OCI-LY1 (cell line): ENCODE results near the gene DDI1.

Experiments
- H2AFZ ChIP-seq: fragments of 200-600 bp; sonication (generic), shearing (Covaris generic); 2 replicates; pipeline ENCODE4 v1.6.0; 2014; ENCODE audit warnings: antibody characterized with exemption, mild to moderate bottlenecking, low read length
- H3F3A ChIP-seq: fragments of 200-600 bp; sonication (generic), shearing (Covaris generic); 2 replicates; pipeline ENCODE4 v1.6.0; 2014; ENCODE audit warnings: mild to moderate bottlenecking, antibody characterized with exemption, low read length, moderate library complexity; ENCODE audit not compliant: insufficient read depth
- H3K27ac ChIP-seq: fragments of 200-600 bp; sonication (generic); 2 replicates; pipeline ENCODE4 v1.5.1; 2014; ENCODE audit warnings: low read length, mixed run types, mild to moderate bottlenecking, low read depth; ENCODE audit not compliant: poor library complexity, severe bottlenecking
- H3K27me3 ChIP-seq: fragments of 200-600 bp; sonication (generic); 2 replicates; pipeline ENCODE4 v1.6.0; 2014; ENCODE audit warnings: antibody characterized with exemption, mild to moderate bottlenecking, low read length, moderate library complexity; ENCODE audit not compliant: insufficient read depth
- H3K36me3 ChIP-seq: fragments of 200-600 bp; sonication (generic); 2 replicates; pipeline ENCODE4 v1.6.1; 2014; ENCODE audit warnings: mild to moderate bottlenecking, antibody characterized with exemption, low read length, moderate library complexity, mixed read lengths; ENCODE audit not compliant: insufficient read depth
- H3K4me1 ChIP-seq: fragments of 200-600 bp; sonication (generic); 2 replicates; pipeline ENCODE4 v1.5.1; 2014; ENCODE audit warnings: mild to moderate bottlenecking, low read length, moderate library complexity; ENCODE audit not compliant: insufficient read depth, severe bottlenecking
- H3K4me2 ChIP-seq: fragments of 200-600 bp; sonication (generic), shearing (Covaris generic); 2 replicates; pipeline ENCODE4 v1.6.1; 2014; ENCODE audit warnings: low read length
- H3K4me3 ChIP-seq: fragments of 200-600 bp; sonication (generic); 2 replicates; pipeline ENCODE4 v1.5.1; 2014; ENCODE audit warnings: low read length, low read depth, mild to moderate bottlenecking, mixed read lengths; ENCODE audit not compliant: poor library complexity, severe bottlenecking
- H3K79me2 ChIP-seq: fragments of 200-600 bp; shearing (Covaris generic); 2 replicates; pipeline ENCODE4 v1.6.1; 2016; ENCODE audit warnings: mixed run types, low read length, mixed read lengths; ENCODE audit not compliant: insufficient read depth
- H3K9ac ChIP-seq: fragments of 200-600 bp; sonication (generic), shearing (Covaris generic); 2 replicates; pipeline ENCODE4 v1.6.1; 2014; ENCODE audit warnings: mild to moderate bottlenecking, low read length, mixed read lengths
- H3K9me2 ChIP-seq: fragments of 200-600 bp; sonication (generic), shearing (Covaris generic); 2 replicates; pipeline ENCODE4 v1.6.1; 2014; ENCODE audit warnings: low read depth, mild to moderate bottlenecking, low read length, mixed read lengths
- H3K9me3 ChIP-seq: fragments of 200-600 bp; shearing (Covaris generic); 2 replicates; pipeline ENCODE4 v1.6.1; 2014; ENCODE audit warnings: low read length, mixed read lengths
- H4K20me1 ChIP-seq: fragments of 200-600 bp; sonication (generic), shearing (Covaris generic); 2 replicates; pipeline ENCODE4 v1.6.0; 2016; ENCODE audit warnings: mild to moderate bottlenecking, low read length; ENCODE audit not compliant: insufficient read depth
- EZH2 ChIP-seq: fragments of 200-600 bp; sonication (generic), shearing (Covaris generic); IDR thresholded peaks from 2 replicates; pipeline ENCODE4 v1.8.0; 2017; ENCODE audit warnings: borderline replicate concordance, mixed run types, mild to moderate bottlenecking, antibody characterized with exemption, low read length, moderate library complexity, mixed read lengths
- TF ChIP-seq, protein P1 (sequence below): fragments of 200-600 bp; sonication (generic), shearing (Covaris generic); IDR thresholded peaks from 2 replicates; pipeline ENCODE4 v1.5.1; 2017; ENCODE audit warnings: mild to moderate bottlenecking, antibody characterized with exemption, low read length, moderate library complexity, mixed read lengths

DDI1 gene

DNA sequence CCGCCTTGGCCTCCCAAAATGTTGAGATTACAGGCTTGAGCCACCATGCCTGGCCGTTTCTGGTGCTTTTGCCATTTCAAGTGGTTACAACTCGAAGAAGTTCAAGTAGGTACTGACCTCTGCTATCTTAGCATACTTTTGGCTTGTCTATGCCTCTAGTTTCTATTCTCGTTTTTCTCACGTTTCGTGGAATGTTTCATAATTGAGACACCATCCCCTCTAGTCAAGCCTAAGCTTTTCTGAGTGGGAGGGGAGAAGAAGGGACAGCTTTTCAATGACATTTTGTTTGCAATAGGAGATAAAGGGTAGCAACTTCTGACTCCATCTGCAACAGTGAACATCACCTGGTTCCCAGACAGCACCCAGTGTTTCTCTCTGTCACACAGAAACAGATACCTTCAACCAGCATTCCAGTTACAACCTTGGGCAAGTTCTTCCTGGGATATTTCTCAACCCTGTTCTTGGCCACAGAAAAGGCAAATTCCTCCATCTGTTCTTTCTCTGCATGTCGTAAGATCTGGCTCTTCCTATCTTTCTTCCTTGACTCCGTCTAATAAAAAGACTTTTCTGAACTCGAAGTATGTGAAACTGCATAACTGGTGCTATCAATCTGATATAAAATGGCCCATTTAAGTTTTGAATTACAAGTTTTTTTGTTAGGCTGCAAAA lies 25.5 kb downstream of the DDI1 start:
- H3K36me3 ChIP-seq: no peaks in the 10 kb centered on the region
- H3K27me3 ChIP-seq: no peaks in the 10 kb centered on the region
- H3K9me3 ChIP-seq: peaks cover 5% of the 10 kb centered on the region
- H3K9me2 ChIP-seq: no peaks in the 10 kb centered on the region
- H3K4me2 ChIP-seq: no peak overlapping the region
- H3K9ac ChIP-seq: no peak overlapping the region
- no peaks in the 10 kb centered on the region for H3K79me2 ChIP-seq
- TF ChIP-seq, protein P1, sequence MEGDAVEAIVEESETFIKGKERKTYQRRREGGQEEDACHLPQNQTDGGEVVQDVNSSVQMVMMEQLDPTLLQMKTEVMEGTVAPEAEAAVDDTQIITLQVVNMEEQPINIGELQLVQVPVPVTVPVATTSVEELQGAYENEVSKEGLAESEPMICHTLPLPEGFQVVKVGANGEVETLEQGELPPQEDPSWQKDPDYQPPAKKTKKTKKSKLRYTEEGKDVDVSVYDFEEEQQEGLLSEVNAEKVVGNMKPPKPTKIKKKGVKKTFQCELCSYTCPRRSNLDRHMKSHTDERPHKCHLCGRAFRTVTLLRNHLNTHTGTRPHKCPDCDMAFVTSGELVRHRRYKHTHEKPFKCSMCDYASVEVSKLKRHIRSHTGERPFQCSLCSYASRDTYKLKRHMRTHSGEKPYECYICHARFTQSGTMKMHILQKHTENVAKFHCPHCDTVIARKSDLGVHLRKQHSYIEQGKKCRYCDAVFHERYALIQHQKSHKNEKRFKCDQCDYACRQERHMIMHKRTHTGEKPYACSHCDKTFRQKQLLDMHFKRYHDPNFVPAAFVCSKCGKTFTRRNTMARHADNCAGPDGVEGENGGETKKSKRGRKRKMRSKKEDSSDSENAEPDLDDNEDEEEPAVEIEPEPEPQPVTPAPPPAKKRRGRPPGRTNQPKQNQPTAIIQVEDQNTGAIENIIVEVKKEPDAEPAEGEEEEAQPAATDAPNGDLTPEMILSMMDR: no peak
- TF ChIP-seq EZH2: no peak
- no peaks in the 10 kb centered on the region for H3F3A ChIP-seq
- no peak overlapping the region for H2AFZ ChIP-seq
- peaks cover 18% of the 10 kb centered on the region for H3K4me1 ChIP-seq
- no peak overlapping the region for H3K4me3 ChIP-seq
- H3K27ac ChIP-seq: no peak overlapping the region
- H4K20me1 ChIP-seq: no peaks in the 10 kb centered on the region

DNA sequence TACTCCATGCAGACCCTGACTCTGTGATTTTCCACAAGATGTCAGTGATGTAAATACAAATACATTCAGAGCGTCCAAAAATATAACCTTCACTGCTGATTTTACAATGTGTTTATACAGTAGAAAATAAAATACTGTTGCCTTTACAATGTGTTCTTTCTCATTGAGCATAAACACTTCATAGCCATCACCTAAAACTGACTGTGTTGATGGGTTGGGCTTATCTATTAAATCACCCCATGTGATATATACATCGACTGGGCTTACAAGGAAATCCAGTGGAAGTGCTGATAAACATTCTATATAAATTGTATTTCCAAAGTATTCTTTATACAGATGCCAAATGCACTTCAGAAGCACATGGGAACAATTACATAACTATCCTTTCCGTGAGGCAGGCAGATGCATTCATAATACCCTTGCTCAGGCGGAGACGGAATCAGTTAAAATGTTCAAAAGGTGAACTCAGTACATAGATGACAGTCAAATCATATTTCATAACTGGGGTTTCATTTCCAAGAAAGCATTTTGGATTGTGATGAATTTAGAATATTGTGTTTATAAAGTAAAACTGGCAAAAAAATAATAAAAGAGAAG lies 27.7 kb downstream of the DDI1 start:
- no peaks in the 10 kb centered on the region for H3K27me3 ChIP-seq
- no peaks in the 10 kb centered on the region for H4K20me1 ChIP-seq
- H3F3A ChIP-seq: no peaks in the 10 kb centered on the region
- no peaks in the 10 kb centered on the region for H3K9me2 ChIP-seq
- peaks cover 5% of the 10 kb centered on the region for H3K9me3 ChIP-seq
- no peak overlapping the region for H3K4me2 ChIP-seq
- no peak overlapping the region for H3K27ac ChIP-seq
- TF ChIP-seq, protein P1: no peak
- H2AFZ ChIP-seq: no peak overlapping the region
- H3K79me2 ChIP-seq: no peaks in the 10 kb centered on the region
- peaks cover 18% of the 10 kb centered on the region for H3K4me1 ChIP-seq
- H3K9ac ChIP-seq: no peak overlapping the region
- H3K36me3 ChIP-seq: no peaks in the 10 kb centered on the region
- H3K4me3 ChIP-seq: no peak overlapping the region

DNA sequence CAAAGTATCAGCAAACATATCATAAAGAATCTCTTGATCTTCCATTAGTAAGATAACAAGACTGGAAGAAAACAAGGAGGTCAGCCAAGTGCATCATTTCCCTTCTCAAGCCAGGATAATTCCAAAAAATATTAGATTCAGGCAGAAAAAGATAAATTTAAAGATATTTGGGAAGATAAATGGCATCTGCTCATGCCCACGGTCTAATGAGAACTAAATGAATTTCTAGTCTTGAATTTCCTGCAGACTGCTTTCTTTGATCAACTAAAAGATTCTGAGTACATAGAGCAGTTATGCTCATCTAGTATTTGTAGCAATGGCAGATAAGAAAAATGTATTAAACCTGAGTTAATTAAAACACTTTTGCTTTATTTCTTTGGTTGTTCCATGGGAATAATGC lies 31.1 kb downstream of the DDI1 start:
- Histone ChIP-seq H3K4me2 (no peak overlapping the region), H3K9me3 (peaks cover 5% of the 10 kb centered on the region), H3K9me2 (no peaks in the 10 kb centered on the region), H3K4me1 (peaks cover 10% of the 10 kb centered on the region), H3F3A (no peaks in the 10 kb centered on the region), H3K27ac (no peak overlapping the region), H3K79me2 (no peaks in the 10 kb centered on the region), H3K9ac (no peak overlapping the region), H4K20me1 (no peaks in the 10 kb centered on the region), H3K4me3 (no peak overlapping the region), H3K27me3 (no peaks in the 10 kb centered on the region), H3K36me3 (no peaks in the 10 kb centered on the region), H2AFZ (no peak overlapping the region)
- TF ChIP-seq, protein P1: no peak
- TF ChIP-seq EZH2: no peak
